GM12892 (cell line): Measurements from ENCODE around the gene CASKIN2.

ENCODE experiments used
- POLR2A ChIP-seq: IDR thresholded peaks from 2 replicates; pipeline ENCODE4 v1.6.1; 2011; ENCODE audit warnings: low read depth, low read length, control low read depth
- POLR2AphosphoS5 ChIP-seq: IDR thresholded peaks from 2 replicates; pipeline ENCODE4 v1.6.1; 2011; ENCODE audit warnings: low read depth, low read length, control low read depth

GRCh38 chr17:75535119-75535537, 19.8 kb upstream of the CASKIN2 start:
- TF ChIP-seq POLR2A (no peak), POLR2AphosphoS5 (no peak)
